ENCODE results near the gene GJB3. TPM values are rescaled to one million over a fixed set of nuclear protein-coding genes. Genes with fewer than 3 reads are reported as not detected.
"Not testable (repeated sequence)": the region's sequence is repeated elsewhere in the genome, so short reads cannot be mapped to it uniquely, and the experiment has no call there.

The GJB3 gene
- 0.58 TPM in 1 of 2 replicates, not detected in the other for total RNA-seq (2014; rRNA removed; shearing (Covaris generic); ENCODE audit: low replicate concordance)

- no peak for DNase-seq (ENCODE audit: low read depth)
- in situ Hi-C loops (cut with HindIII; ENCODE audit: low pct_unique_long_range_greater_than_20kb, low sequenced_read_pairs): no loop called here
Measured at GRCh38 chr1:34781071-34781843, at the start of gene GJB3. Gene GJB3 (plus strand): TSS chr1:34781214. CDS start chr1:34784763, 3,549 bp downstream.

GRCh38 chr1:34732831-34733230 is 48.2 kb upstream of the GJB3 start:
- in situ Hi-C loops (cut with HindIII; ENCODE audit: low pct_unique_long_range_greater_than_20kb, low sequenced_read_pairs); DNase-seq (ENCODE audit: low read depth): not testable (repeated sequence)

- in situ Hi-C loops (cut with HindIII; ENCODE audit: low pct_unique_long_range_greater_than_20kb, low sequenced_read_pairs): no loop called here
- DNase-seq (ENCODE audit: low read depth): no peak
Measured at GRCh38 chr1:34736692-34737091, 44.3 kb upstream of the GJB3 start.

GRCh38 chr1:34737236-34737635 is 43.8 kb upstream of the GJB3 start:
- DNase-seq (ENCODE audit: low read depth); in situ Hi-C loops (cut with HindIII; ENCODE audit: low pct_unique_long_range_greater_than_20kb, low sequenced_read_pairs): not testable (repeated sequence)

- DNase-seq (ENCODE audit: low read depth): no peak
- in situ Hi-C loops (cut with HindIII; ENCODE audit: low pct_unique_long_range_greater_than_20kb, low sequenced_read_pairs): no loop called here
Measured at GRCh38 chr1:34739613-34740012, 41.4 kb upstream of the GJB3 start.

GRCh38 chr1:34740161-34740868 is 40.7 kb upstream of the GJB3 start:
- in situ Hi-C loops (cut with HindIII; ENCODE audit: low pct_unique_long_range_greater_than_20kb, low sequenced_read_pairs): no loop called here
- DNase-seq (ENCODE audit: low read depth): no peak

- in situ Hi-C loops (cut with HindIII; ENCODE audit: low pct_unique_long_range_greater_than_20kb, low sequenced_read_pairs): no loop called here
- peak; percentile 56 for DNase-seq (ENCODE audit: low read depth)
Measured at GRCh38 chr1:34742667-34743270, 38.2 kb upstream of the GJB3 start.

- no peak for DNase-seq (ENCODE audit: low read depth)
- in situ Hi-C loops (cut with HindIII; ENCODE audit: low pct_unique_long_range_greater_than_20kb, low sequenced_read_pairs): no loop called here
Measured at GRCh38 chr1:34743775-34744174, 37.2 kb upstream of the GJB3 start.

- in situ Hi-C loops (cut with HindIII; ENCODE audit: low pct_unique_long_range_greater_than_20kb, low sequenced_read_pairs): no loop called here
- no peak for DNase-seq (ENCODE audit: low read depth)
Measured at GRCh38 chr1:34744851-34745250, 36.2 kb upstream of the GJB3 start.

GRCh38 chr1:34745666-34746065 is 35.3 kb upstream of the GJB3 start:
- in situ Hi-C loops (cut with HindIII; ENCODE audit: low pct_unique_long_range_greater_than_20kb, low sequenced_read_pairs): no loop called here

GRCh38 chr1:34746101-34746500 is 34.9 kb upstream of the GJB3 start:
- DNase-seq (ENCODE audit: low read depth): no peak
- in situ Hi-C loops (cut with HindIII; ENCODE audit: low pct_unique_long_range_greater_than_20kb, low sequenced_read_pairs): no loop called here

More at GRCh38 chr1:34745666-34746065, 35.3 kb upstream of the GJB3 start:
- DNase-seq (ENCODE audit: low read depth): no peak

GRCh38 chr1:34746785-34747637 is 34.0 kb upstream of the GJB3 start:
- in situ Hi-C loops (cut with HindIII; ENCODE audit: low pct_unique_long_range_greater_than_20kb, low sequenced_read_pairs): no loop called here
- no peak for DNase-seq (ENCODE audit: low read depth)

GRCh38 chr1:34747638-34747941 is 33.4 kb upstream of the GJB3 start:
- in situ Hi-C loops (cut with HindIII; ENCODE audit: low pct_unique_long_range_greater_than_20kb, low sequenced_read_pairs): no loop called here
- DNase-seq (ENCODE audit: low read depth): no peak

- in situ Hi-C loops (cut with HindIII; ENCODE audit: low pct_unique_long_range_greater_than_20kb, low sequenced_read_pairs): no loop called here
- no peak for DNase-seq (ENCODE audit: low read depth)
Measured at GRCh38 chr1:34749992-34750391, 31.0 kb upstream of the GJB3 start.

GRCh38 chr1:34750610-34751009 is 30.4 kb upstream of the GJB3 start:
- in situ Hi-C loops (cut with HindIII; ENCODE audit: low pct_unique_long_range_greater_than_20kb, low sequenced_read_pairs): no loop called here
- DNase-seq (ENCODE audit: low read depth): no peak

GRCh38 chr1:34753163-34753562 is 27.9 kb upstream of the GJB3 start:
- no peak for DNase-seq (ENCODE audit: low read depth)
- in situ Hi-C loops (cut with HindIII; ENCODE audit: low pct_unique_long_range_greater_than_20kb, low sequenced_read_pairs): no loop called here

- in situ Hi-C loops (cut with HindIII; ENCODE audit: low pct_unique_long_range_greater_than_20kb, low sequenced_read_pairs): no loop called here
Measured at GRCh38 chr1:34754964-34755637, 25.9 kb upstream of the GJB3 start, which contains the start of gene GJB5. Gene GJB5 (plus strand): TSS chr1:34755047. CDS start chr1:34757331, 2,284 bp downstream.

GRCh38 chr1:34755961-34756360 is 25.1 kb upstream of the GJB3 start:
- DNase-seq (ENCODE audit: low read depth): no peak
- in situ Hi-C loops (cut with HindIII; ENCODE audit: low pct_unique_long_range_greater_than_20kb, low sequenced_read_pairs): no loop called here

More at GRCh38 chr1:34754964-34755637, 25.9 kb upstream of the GJB3 start, which contains the start of gene GJB5:
- DNase-seq (ENCODE audit: low read depth): no peak

Data from Caki2 (cell line).